HCT116 (cell line): ENCODE results near the gene OGN. TPM values are rescaled to one million over a fixed set of nuclear protein-coding genes. Genes with fewer than 3 reads are reported as not detected.

Experiments used
- ATAC-seq: fragments of 200-7000 bp; cut with Tn5 transposase; 2 replicates; pipeline ENCODE4 v1.9.1; 2020; ENCODE audit warnings: mild to moderate bottlenecking, moderate library complexity
- BruUV-seq: library from RNA; stranded (reverse); fragments of 400-500 nt; replicated peaks from 2 replicates; lab custom pipeline; 2021; lab: Mats Ljungman, UMichigan
- CTCF ChIA-PET: fragments of 300-600 bp; sonication (Branson Sonifier 250); formaldehyde crosslinking; loops from one replicate; lab custom pipeline; 2021; ENCODE audit warnings: antibody characterized with exemption; lab: Charles Lee
- POLR2A ChIA-PET: fragments of 300-600, 350-600 bp; sonication (Branson Sonifier 250); formaldehyde crosslinking; loops from one replicate; lab custom pipeline; 2021; ENCODE audit warnings: antibody characterized with exemption; lab: Charles Lee
- RAD21 ChIA-PET, 2 experiments: fragments of 300-600 bp; sonication (Branson Sonifier 250); formaldehyde crosslinking; loops; one replicate each; lab custom pipeline; 2023; ENCODE audit warnings: low total read pairs in 2 of 2; ENCODE audit not compliant: uncharacterized antibody in 2 of 2, unreplicated experiment in 2 of 2, low non-redundant PET in 1 of 2; lab: Charles Lee
- DNase-seq: peaks from one replicate; pipeline ENCODE4 v3.0.0-alpha.2; 2010; ENCODE audit warnings: low read depth, low spot score
- H2AFZ ChIP-seq: fragments of 200-600 bp; shearing (Covaris generic), sonication (generic); 2 replicates; pipeline ENCODE4 v1.6.1; 2017; ENCODE audit warnings: low read depth, mixed run types, mixed read lengths, antibody characterized with exemption, low read length; ENCODE audit not compliant: poor library complexity, severe bottlenecking
- H3K27ac ChIP-seq: 2 replicates; pipeline ENCODE4 v1.5.1; 2012; ENCODE audit warnings: low read depth, low read length
- H3K27me3 ChIP-seq: fragments of 200-600 bp; sonication (generic); 2 replicates; pipeline ENCODE4 v1.6.1; 2016; ENCODE audit warnings: mixed run types, low read length, mixed read lengths; ENCODE audit not compliant: insufficient read depth
- H3K36me3 ChIP-seq, 2 experiments: fragments of 200-500 bp in 1 of 2; fragments of 200-600 bp in 1 of 2; sonication (Bioruptor generic) in 1 of 2; sonication (generic) in 1 of 2; 2 replicates each; pipeline versions ENCODE4 v1.5.1 to v1.6.1; 2014 to 2016; ENCODE audit warnings: low read length in 2 of 2, inconsistent platforms in 1 of 2, mixed read lengths in 1 of 2, mixed run types in 1 of 2; ENCODE audit not compliant: insufficient read depth in 2 of 2, control insufficient read depth in 1 of 2
- H3K4me1 ChIP-seq, 2 experiments: fragments of 200-600 bp in 1 of 2; sonication (generic) in 1 of 2; 2 replicates each; pipeline versions ENCODE4 v1.5.1 to v1.6.1; 2012 to 2017; ENCODE audit warnings: low read length in 2 of 2, inconsistent platforms in 1 of 2, mild to moderate bottlenecking in 1 of 2, mixed read lengths in 1 of 2, mixed run types in 1 of 2, moderate library complexity in 1 of 2; ENCODE audit not compliant: insufficient read depth in 2 of 2, control insufficient read depth in 1 of 2
- H3K4me2 ChIP-seq: fragments of 200-600 bp; sonication (generic); 2 replicates; pipeline ENCODE4 v1.6.1; 2017; ENCODE audit warnings: mixed run types, low read length, mixed read lengths
- H3K4me3 ChIP-seq, 2 experiments: fragments of 200-600 bp in 1 of 2; sonication (generic) in 1 of 2; replicated peaks in 1 of 2; 2 replicates each; pipeline ENCODE4 v1.5.1; 2011 to 2016; ENCODE audit warnings: low read length in 2 of 2, control low read depth in 1 of 2, low read depth in 1 of 2, mild to moderate bottlenecking in 1 of 2, mixed read lengths in 1 of 2, mixed run types in 1 of 2
- H3K79me2 ChIP-seq: fragments of 200-600 bp; sonication (generic); 2 replicates; pipeline ENCODE4 v1.6.1; 2017; ENCODE audit warnings: mild to moderate bottlenecking, mixed run types, low read length, moderate library complexity, mixed read lengths; ENCODE audit not compliant: insufficient read depth
- H3K9ac ChIP-seq: fragments of 200-600 bp; sonication (generic); 2 replicates; pipeline ENCODE4 v1.6.1; 2016; ENCODE audit warnings: low read length, mixed read lengths
- H3K9me2 ChIP-seq: fragments of 200-600 bp; sonication (generic), shearing (Covaris generic); 2 replicates; pipeline ENCODE4 v1.6.1; 2017; ENCODE audit warnings: mixed run types, mild to moderate bottlenecking, moderate library complexity; ENCODE audit not compliant: insufficient read depth
- H3K9me3 ChIP-seq, 2 experiments: fragments of 200-500 bp in 1 of 2; fragments of 200-600 bp in 1 of 2; sonication (Bioruptor generic) in 1 of 2; sonication (generic) in 1 of 2; 2 replicates each; pipeline ENCODE4 v1.6.1; 2014 to 2017; ENCODE audit warnings: low read length in 2 of 2, mixed read lengths in 2 of 2, inconsistent platforms in 1 of 2, low read depth in 1 of 2, mild to moderate bottlenecking in 1 of 2, mixed run types in 1 of 2, moderate library complexity in 1 of 2; ENCODE audit not compliant: control insufficient read depth in 1 of 2, insufficient read depth in 1 of 2
- H4K20me1 ChIP-seq: fragments of 200-600 bp; sonication (generic), shearing (Covaris generic); 2 replicates; pipeline ENCODE4 v1.6.1; 2017; ENCODE audit warnings: mixed run types, mild to moderate bottlenecking, moderate library complexity; ENCODE audit not compliant: insufficient read depth
- CEBPB ChIP-seq: IDR thresholded peaks from 2 replicates; pipeline ENCODE4 v1.6.1; 2012; ENCODE audit warnings: low read depth
- EGR1 ChIP-seq: IDR thresholded peaks from 2 replicates; pipeline ENCODE4 v1.6.1; 2012; ENCODE audit warnings: low read depth
- ELF1 ChIP-seq: IDR thresholded peaks from 2 replicates; pipeline ENCODE4 v1.6.1; 2012; ENCODE audit warnings: low read depth, borderline replicate concordance
- EZH2 ChIP-seq: fragments of 200-600 bp; sonication (generic); IDR thresholded peaks from 2 replicates; pipeline ENCODE4 v1.6.1; 2017; ENCODE audit warnings: antibody characterized with exemption, mixed run types
- EZH2phosphoT487 ChIP-seq: fragments of 200-600 bp; IDR thresholded peaks from 2 replicates; pipeline ENCODE4 v1.6.1; 2018; ENCODE audit warnings: antibody characterized with exemption, borderline replicate concordance
- JUND ChIP-seq: IDR thresholded peaks from 2 replicates; pipeline ENCODE4 v1.6.1; 2012
- POLR2A ChIP-seq: IDR thresholded peaks from 2 replicates; pipeline ENCODE4 v1.7.0; 2011; ENCODE audit warnings: borderline replicate concordance; ENCODE audit not compliant: insufficient read depth, insufficient read length; ENCODE audit errors: extremely low read depth
- RAD21 ChIP-seq: IDR thresholded peaks from 2 replicates; pipeline ENCODE4 v1.6.1; 2012; ENCODE audit warnings: low read depth, mild to moderate bottlenecking
- SIN3A ChIP-seq: IDR thresholded peaks from 2 replicates; pipeline ENCODE4 v1.6.1; 2012; ENCODE audit warnings: low read depth
- SP1 ChIP-seq: IDR thresholded peaks from 2 replicates; pipeline ENCODE4 v1.6.1; 2012; ENCODE audit warnings: low read depth
- SRF ChIP-seq: IDR thresholded peaks from 2 replicates; pipeline ENCODE4 v1.6.1; 2012; ENCODE audit warnings: low read depth
- TCF7L2 ChIP-seq: IDR thresholded peaks from 2 replicates; pipeline ENCODE4 v1.7.0; 2011; ENCODE audit warnings: borderline replicate concordance, inconsistent platforms; ENCODE audit not compliant: insufficient read depth, insufficient read length; ENCODE audit errors: extremely low read depth
- YY1 ChIP-seq: IDR thresholded peaks from 2 replicates; pipeline ENCODE4 v1.6.1; 2011; ENCODE audit warnings: low read length, low read depth, moderate library complexity, mild to moderate bottlenecking; ENCODE audit not compliant: insufficient replicate concordance; ENCODE audit errors: extremely low read depth
- ZFX ChIP-seq: fragments of 450-650 bp; IDR thresholded peaks from 2 replicates; pipeline ENCODE4 v1.6.1; 2017
- ZNF274 ChIP-seq: fragments of 200-500 bp; sonication (Bioruptor generic); IDR thresholded peaks from 2 replicates; pipeline ENCODE4 v1.6.1; 2014; ENCODE audit warnings: mild to moderate bottlenecking, low read depth, low read length, inconsistent platforms
- intact Hi-C: fragments of 100-400 bp; cut with micrococcal nuclease; formaldehyde crosslinking; loops from 2 replicates; pipeline ENCODE4 v1.10.0; 2022
- total RNA-seq: library from RNA; stranded (reverse); gene quantifications from one replicate; pipeline ENCODE4 v1.2.1, GENCODE V29; 2021; ENCODE audit not compliant: unreplicated experiment
- TF ChIP-seq, protein P1 (sequence below), 3 experiments: fragments of 200-600 bp in 1 of 3; sonication (generic) in 1 of 3; IDR thresholded peaks in 2 of 3; conservative IDR thresholded peaks in 1 of 3; 2 replicates each; pipeline ENCODE4 v1.5.1; 2012 to 2017; ENCODE audit warnings: low read depth in 2 of 3, low read length in 2 of 3, antibody characterized with exemption in 1 of 3, borderline replicate concordance in 1 of 3, control low read depth in 1 of 3, mild to moderate bottlenecking in 1 of 3, mixed read lengths in 1 of 3, mixed run types in 1 of 3, moderate library complexity in 1 of 3; ENCODE audit not compliant: insufficient read depth in 1 of 3
- TF ChIP-seq, protein P2 (sequence below): IDR thresholded peaks from 2 replicates; pipeline ENCODE4 v1.6.1; 2012
- TF ChIP-seq, protein P3 (sequence below): IDR thresholded peaks from 2 replicates; pipeline ENCODE4 v1.6.1; 2012
- TF ChIP-seq, protein P4 (sequence below): IDR thresholded peaks from 2 replicates; pipeline ENCODE4 v1.6.1; 2012; ENCODE audit warnings: low read depth
- TF ChIP-seq, protein P5 (sequence below): IDR thresholded peaks from 2 replicates; pipeline ENCODE4 v1.6.1; 2011; ENCODE audit warnings: mild to moderate bottlenecking, low read length, moderate library complexity; ENCODE audit not compliant: insufficient replicate concordance; ENCODE audit errors: extremely low read depth

OGN gene
- total RNA-seq, 1 experiment from 2014 or later, result 0.15 TPM

DNA sequence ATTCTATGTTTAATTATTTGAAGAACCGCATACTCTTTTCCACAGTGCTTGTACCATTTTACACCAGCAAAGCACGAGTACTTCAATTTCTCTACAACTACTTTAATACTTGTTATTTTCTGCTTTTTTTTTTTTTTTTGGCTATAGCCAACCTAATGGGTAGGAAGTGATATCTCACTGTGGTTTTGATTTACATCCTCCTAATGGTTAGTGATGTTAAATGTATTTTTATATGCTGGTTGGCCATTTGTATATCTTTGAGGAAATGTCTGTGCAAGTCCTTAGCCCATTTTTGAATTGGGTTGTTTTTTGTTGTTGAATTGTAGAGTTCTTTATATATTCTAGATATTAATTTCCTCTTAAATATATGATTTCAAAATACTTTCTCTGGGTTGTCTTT is 22.6 kb downstream of the OGN start:
- Histone ChIP-seq H4K20me1 (no peaks in the 10 kb centered on the region), H3K4me2 (no peak overlapping the region), H3K4me1 (peaks cover 0 to 5% of the 10 kb centered on the region in 2 experiments; a peak in 1 of 4 replicates), H3K36me3 (no peaks in the 10 kb centered on the region), H3K79me2 (no peaks in the 10 kb centered on the region), H2AFZ (no peak overlapping the region), H3K9me3 (no peaks in the 10 kb centered on the region), H3K9me2 (no peaks in the 10 kb centered on the region), H3K9ac (no peak overlapping the region), H3K4me3 (no peak overlapping the region), H3K27ac (no peak overlapping the region), H3K27me3 (no peaks in the 10 kb centered on the region)
- TF ChIP-seq ELF1 (no peak), JUND (no peak), SIN3A (no peak), YY1 (no peak), CEBPB (no peak), RAD21 (no peak), SP1 (no peak), EZH2 (no peak), POLR2A (no peak), EGR1 (no peak), SRF (no peak), TCF7L2 (no peak), EZH2phosphoT487 (no peak), ZNF274 (no peak), ZFX (no peak)
- TF ChIP-seq, protein P1, sequence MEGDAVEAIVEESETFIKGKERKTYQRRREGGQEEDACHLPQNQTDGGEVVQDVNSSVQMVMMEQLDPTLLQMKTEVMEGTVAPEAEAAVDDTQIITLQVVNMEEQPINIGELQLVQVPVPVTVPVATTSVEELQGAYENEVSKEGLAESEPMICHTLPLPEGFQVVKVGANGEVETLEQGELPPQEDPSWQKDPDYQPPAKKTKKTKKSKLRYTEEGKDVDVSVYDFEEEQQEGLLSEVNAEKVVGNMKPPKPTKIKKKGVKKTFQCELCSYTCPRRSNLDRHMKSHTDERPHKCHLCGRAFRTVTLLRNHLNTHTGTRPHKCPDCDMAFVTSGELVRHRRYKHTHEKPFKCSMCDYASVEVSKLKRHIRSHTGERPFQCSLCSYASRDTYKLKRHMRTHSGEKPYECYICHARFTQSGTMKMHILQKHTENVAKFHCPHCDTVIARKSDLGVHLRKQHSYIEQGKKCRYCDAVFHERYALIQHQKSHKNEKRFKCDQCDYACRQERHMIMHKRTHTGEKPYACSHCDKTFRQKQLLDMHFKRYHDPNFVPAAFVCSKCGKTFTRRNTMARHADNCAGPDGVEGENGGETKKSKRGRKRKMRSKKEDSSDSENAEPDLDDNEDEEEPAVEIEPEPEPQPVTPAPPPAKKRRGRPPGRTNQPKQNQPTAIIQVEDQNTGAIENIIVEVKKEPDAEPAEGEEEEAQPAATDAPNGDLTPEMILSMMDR (IDR thresholded peaks at IDR 0.05 in 2 of 3, conservative IDR thresholded peaks at IDR 0.05 in 1 of 3; ENCODE audit: borderline replicate concordance in 1 of 3, insufficient read depth in 1 of 3, low read depth in 2 of 3, low read length in 2 of 3), result no peak
- TF ChIP-seq, protein P2, sequence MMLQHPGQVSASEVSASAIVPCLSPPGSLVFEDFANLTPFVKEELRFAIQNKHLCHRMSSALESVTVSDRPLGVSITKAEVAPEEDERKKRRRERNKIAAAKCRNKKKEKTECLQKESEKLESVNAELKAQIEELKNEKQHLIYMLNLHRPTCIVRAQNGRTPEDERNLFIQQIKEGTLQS, result no peak
- TF ChIP-seq, protein P3, sequence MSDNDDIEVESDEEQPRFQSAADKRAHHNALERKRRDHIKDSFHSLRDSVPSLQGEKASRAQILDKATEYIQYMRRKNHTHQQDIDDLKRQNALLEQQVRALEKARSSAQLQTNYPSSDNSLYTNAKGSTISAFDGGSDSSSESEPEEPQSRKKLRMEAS, result no peak
- TF ChIP-seq, protein P4, sequence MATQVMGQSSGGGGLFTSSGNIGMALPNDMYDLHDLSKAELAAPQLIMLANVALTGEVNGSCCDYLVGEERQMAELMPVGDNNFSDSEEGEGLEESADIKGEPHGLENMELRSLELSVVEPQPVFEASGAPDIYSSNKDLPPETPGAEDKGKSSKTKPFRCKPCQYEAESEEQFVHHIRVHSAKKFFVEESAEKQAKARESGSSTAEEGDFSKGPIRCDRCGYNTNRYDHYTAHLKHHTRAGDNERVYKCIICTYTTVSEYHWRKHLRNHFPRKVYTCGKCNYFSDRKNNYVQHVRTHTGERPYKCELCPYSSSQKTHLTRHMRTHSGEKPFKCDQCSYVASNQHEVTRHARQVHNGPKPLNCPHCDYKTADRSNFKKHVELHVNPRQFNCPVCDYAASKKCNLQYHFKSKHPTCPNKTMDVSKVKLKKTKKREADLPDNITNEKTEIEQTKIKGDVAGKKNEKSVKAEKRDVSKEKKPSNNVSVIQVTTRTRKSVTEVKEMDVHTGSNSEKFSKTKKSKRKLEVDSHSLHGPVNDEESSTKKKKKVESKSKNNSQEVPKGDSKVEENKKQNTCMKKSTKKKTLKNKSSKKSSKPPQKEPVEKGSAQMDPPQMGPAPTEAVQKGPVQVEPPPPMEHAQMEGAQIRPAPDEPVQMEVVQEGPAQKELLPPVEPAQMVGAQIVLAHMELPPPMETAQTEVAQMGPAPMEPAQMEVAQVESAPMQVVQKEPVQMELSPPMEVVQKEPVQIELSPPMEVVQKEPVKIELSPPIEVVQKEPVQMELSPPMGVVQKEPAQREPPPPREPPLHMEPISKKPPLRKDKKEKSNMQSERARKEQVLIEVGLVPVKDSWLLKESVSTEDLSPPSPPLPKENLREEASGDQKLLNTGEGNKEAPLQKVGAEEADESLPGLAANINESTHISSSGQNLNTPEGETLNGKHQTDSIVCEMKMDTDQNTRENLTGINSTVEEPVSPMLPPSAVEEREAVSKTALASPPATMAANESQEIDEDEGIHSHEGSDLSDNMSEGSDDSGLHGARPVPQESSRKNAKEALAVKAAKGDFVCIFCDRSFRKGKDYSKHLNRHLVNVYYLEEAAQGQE, result no peak
- TF ChIP-seq, protein P5, sequence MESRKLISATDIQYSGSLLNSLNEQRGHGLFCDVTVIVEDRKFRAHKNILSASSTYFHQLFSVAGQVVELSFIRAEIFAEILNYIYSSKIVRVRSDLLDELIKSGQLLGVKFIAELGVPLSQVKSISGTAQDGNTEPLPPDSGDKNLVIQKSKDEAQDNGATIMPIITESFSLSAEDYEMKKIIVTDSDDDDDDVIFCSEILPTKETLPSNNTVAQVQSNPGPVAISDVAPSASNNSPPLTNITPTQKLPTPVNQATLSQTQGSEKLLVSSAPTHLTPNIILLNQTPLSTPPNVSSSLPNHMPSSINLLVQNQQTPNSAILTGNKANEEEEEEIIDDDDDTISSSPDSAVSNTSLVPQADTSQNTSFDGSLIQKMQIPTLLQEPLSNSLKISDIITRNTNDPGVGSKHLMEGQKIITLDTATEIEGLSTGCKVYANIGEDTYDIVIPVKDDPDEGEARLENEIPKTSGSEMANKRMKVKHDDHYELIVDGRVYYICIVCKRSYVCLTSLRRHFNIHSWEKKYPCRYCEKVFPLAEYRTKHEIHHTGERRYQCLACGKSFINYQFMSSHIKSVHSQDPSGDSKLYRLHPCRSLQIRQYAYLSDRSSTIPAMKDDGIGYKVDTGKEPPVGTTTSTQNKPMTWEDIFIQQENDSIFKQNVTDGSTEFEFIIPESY, result no peak
- CTCF ChIA-PET, result no interaction called here
- RAD21 ChIA-PET, result no interaction called here
- ATAC-seq (no peak), DNase-seq (no peak)
- BruUV-seq, result no TSS peak
- POLR2A ChIA-PET, result no interaction called here
- intact Hi-C loops, result no loop called here
